Stimulated activated CD4-positive, alpha-beta T cell treated with anti-CD3 and anti-CD28 coated beads, TNF-alpha, amount 100 ng/mL, for 4 hours (primary cell): Measurements from ENCODE around the gene MBD3L3.
"Not testable (repeated sequence)": the region's sequence is repeated elsewhere in the genome, so short reads cannot be mapped to it uniquely, and the experiment has no call there.

Experiments used
- DNase-seq, 3 experiments: peaks; one replicate each; pipeline ENCODE4 v3.0.0-alpha.2; 2020; ENCODE audit warnings: low read depth in 3 of 3

Gene MBD3L3

GRCh38 chr19:7058576-7058975 lies at the start of gene MBD3L3:
Gene MBD3L3 (minus strand): TSS chr19:7058676. CDS start chr19:7058605, 71 bp downstream.
- not testable (repeated sequence) for DNase-seq

- DNase-seq: no peak
These were observed 48.5 kb upstream of the MBD3L3 start for GRCh38 chr19:7106711-7107657.

- DNase-seq: no peak
These were observed 46.4 kb upstream of the MBD3L3 start for GRCh38 chr19:7104747-7105447.

- DNase-seq: no peak
These were observed 43.2 kb upstream of the MBD3L3 start for GRCh38 chr19:7101498-7102253.

DNA sequence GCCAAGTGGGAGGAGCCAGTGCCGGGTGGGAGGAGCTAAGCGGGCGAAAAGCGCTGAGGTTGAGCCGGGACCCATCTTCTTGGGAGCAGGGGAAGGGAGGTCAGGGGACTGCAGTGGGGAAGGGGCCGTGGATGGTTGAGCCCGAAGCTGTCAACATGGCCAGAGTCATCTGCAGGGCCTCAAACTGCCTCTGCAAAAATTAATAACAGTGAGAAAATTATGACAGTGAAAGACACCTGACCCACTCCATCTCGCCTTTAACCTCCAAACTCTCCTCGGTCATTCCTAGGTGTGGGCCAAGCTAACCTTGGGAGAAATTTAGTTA lies 41.1 kb upstream of the MBD3L3 start:
- DNase-seq: no peak

GRCh38 chr19:7098701-7099596 lies 40.5 kb upstream of the MBD3L3 start:
- peak; percentile 73 to 84 (median 82) for DNase-seq

GRCh38 chr19:7098096-7098495 lies 39.6 kb upstream of the MBD3L3 start:
- no peak for DNase-seq

DNA sequence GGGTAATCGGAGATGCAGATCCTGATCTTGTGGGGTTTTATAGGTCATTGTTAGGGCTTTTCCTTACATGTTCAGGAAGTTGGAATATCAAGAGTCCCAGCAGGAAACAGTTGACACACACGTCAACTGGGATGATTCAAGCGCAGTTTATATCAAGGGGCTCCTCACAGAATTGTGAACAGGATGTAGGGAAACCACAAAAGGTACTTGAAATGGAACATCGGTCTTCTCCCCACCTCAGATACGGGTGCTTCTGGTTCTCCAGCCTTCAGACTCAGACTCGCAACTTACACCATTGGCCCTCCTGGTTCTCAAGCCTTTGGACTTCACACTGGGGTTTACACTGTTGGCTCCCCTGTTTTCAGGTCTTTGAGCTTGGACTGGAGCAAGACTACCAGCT lies 30.5 kb upstream of the MBD3L3 start:
- DNase-seq: no peak

GRCh38 chr19:7083076-7083956 lies 24.8 kb upstream of the MBD3L3 start:
- DNase-seq: no peak

- no peak for DNase-seq
These were observed 19.5 kb upstream of the MBD3L3 start for GRCh38 chr19:7078008-7078407.

DNA sequence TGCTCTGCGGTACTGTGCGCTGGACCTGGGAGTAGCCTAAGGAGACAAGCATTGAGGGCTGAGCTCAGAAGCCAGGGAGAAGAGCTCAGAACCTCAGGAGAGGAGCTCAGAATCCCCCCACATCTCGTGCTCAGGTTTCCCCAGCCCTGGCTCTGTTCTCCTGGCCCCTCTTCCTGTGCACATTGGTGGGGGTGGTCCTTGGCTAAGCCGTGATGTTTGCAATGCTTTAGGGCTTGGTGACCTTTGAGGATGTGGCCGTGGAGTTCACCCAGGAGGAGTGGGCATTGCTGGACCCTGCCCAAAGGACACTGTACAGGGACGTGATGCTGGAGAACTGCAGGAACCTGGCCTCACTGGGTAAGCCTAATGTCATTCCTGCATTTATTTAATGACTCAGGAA lies 17.7 kb upstream of the MBD3L3 start:
- no peak for DNase-seq

GRCh38 chr19:7074705-7075282 lies 16.3 kb upstream of the MBD3L3 start:
- DNase-seq: no peak

GRCh38 chr19:7072541-7072940 lies 14.1 kb upstream of the MBD3L3 start:
- no peak for DNase-seq

- DNase-seq: no peak
These were observed 11.4 kb upstream of the MBD3L3 start for GRCh38 chr19:7069904-7070226.

DNA sequence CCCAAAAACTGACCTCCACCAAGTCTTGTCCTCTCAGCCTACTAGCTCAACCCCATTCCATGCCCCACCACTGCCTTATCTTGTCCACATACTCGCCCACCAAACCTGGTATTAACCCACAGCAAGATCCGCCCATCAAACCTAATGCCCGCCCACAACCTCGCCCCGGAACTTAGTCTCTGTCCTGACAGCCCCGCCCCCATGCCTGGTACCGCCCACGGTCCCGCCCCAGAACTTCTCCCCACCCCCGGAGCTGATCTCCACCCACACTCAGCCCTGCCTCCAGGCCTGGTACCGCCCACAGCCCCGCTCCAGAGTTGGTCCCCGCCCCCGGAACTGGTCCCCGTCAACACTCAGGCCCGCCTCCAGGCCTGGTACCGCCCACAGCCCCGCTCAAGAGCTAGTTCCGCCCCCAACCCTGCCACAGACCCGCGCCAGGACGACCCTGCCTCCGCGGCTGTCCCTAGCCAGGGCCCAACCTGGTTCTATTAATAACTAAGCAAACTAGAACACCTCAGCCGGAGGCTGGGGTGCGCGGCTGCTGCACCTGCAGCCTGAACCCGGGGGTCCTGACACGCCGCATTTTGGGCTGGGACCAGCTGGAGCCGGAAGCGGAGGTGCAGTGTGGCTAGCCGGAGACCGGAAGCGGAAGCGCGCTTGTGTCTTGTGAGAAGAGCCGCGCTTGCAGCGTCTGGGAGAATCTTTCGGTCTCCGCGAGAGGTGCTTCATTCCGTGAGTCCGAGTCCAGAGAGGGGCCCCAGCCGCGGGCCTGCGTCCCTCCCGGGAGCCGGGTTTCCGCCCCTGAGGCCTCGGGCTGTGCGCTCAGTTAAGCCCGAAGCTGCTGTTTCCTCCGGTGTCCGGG lies 10.8 kb upstream of the MBD3L3 start, which contains the start of gene ZNF557:
TSS of gene ZNF557 (plus strand) at position 662 of the 862 bp plus-strand sequence. CDS start 5,372 bp downstream, outside the sequence.
- peak; percentile 98 to 99 (median 99) for DNase-seq

DNA sequence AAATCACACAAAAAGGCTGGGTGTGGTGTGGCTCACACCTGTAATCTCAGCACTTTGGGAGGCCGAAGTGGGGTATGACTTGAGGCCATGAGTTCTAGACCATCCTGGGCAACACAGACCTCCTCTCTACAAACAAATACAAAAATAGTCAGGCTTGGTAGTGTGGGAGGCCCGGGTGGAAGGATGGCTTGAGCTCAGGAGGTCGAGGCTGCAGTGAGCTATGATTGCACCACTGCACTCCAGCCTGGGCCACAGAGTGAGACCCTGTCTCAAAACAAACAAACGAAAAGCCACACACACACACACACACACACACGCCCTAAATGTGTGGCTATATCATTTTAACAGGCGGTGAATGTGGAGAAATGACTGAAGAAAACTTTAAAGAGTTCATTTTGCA lies 10.1 kb upstream of the MBD3L3 start:
- DNase-seq: no peak

- no peak for DNase-seq
These were observed 9.2 kb upstream of the MBD3L3 start for GRCh38 chr19:7067716-7068115.

GRCh38 chr19:7067122-7067521 lies 8.6 kb upstream of the MBD3L3 start:
- not testable (repeated sequence) for DNase-seq
